ENCODE results near the gene TARS2.

The TARS2 gene

GRCh38 chr1:150555198-150555970 is 68.2 kb downstream of the TARS2 start:
- TF ChIP-seq EGR1 (IDR thresholded peaks at IDR 0.05), result no peak
- TF ChIP-seq EP300 (IDR thresholded peaks at IDR 0.05; ENCODE audit: borderline replicate concordance), result no peak
- no peak for TF ChIP-seq ZBTB7A (IDR thresholded peaks at IDR 0.05; ENCODE audit: low read depth)

GRCh38 chr1:150555971-150556865 is 69.0 kb downstream of the TARS2 start:
- TF ChIP-seq RAD21 (IDR thresholded peaks at IDR 0.05; ENCODE audit: low read depth) (no peak), MAX (IDR thresholded peaks at IDR 0.05) (no peak), REST (IDR thresholded peaks at IDR 0.05; ENCODE audit: low read depth) (no peak), USF1 (IDR thresholded peaks at IDR 0.05) (no peak), CREB1 (IDR thresholded peaks at IDR 0.05; ENCODE audit: low read depth) (no peak), FOXM1 (IDR thresholded peaks at IDR 0.05; ENCODE audit: borderline replicate concordance, low read depth) (no peak), YY1 (IDR thresholded peaks at IDR 0.05; ENCODE audit: low read depth) (no peak), EP300 (IDR thresholded peaks at IDR 0.05; ENCODE audit: borderline replicate concordance) (no peak), NFIC (IDR thresholded peaks at IDR 0.05) (no peak), CEBPB (IDR thresholded peaks at IDR 0.05) (no peak)

- TF ChIP-seq CREB1 (IDR thresholded peaks at IDR 0.05; ENCODE audit: low read depth) (no peak), ZBTB7A (IDR thresholded peaks at IDR 0.05; ENCODE audit: low read depth) (no peak), TEAD4 (IDR thresholded peaks at IDR 0.05) (no peak), TAF1 (IDR thresholded peaks at IDR 0.05; ENCODE audit: low read depth) (no peak), NFIC (IDR thresholded peaks at IDR 0.05) (no peak), TCF12 (IDR thresholded peaks at IDR 0.05; ENCODE audit: low read depth) (no peak), REST (IDR thresholded peaks at IDR 0.05; ENCODE audit: low read depth) (no peak), USF1 (IDR thresholded peaks at IDR 0.05) (no peak), FOXM1 (IDR thresholded peaks at IDR 0.05; ENCODE audit: borderline replicate concordance, low read depth) (no peak), RAD21 (IDR thresholded peaks at IDR 0.05; ENCODE audit: low read depth) (no peak), CEBPB (IDR thresholded peaks at IDR 0.05) (no peak), YY1 (IDR thresholded peaks at IDR 0.05; ENCODE audit: low read depth) (no peak), EP300 (IDR thresholded peaks at IDR 0.05; ENCODE audit: borderline replicate concordance) (no peak), MAX (IDR thresholded peaks at IDR 0.05) (no peak), EGR1 (IDR thresholded peaks at IDR 0.05) (no peak)
These were observed 69.9 kb downstream of the TARS2 start for GRCh38 chr1:150557065-150557600.
